Hypothalamus (tissue), 51 donors: ENCODE measurements around the gene CEP85L.
A peak's percentile ranks its signal among the peaks of the same experiment; 100 is the strongest.

Experiments
- DNase-seq, 51 donors: peaks; one replicate each; lab custom pipeline; 2025; lab: John Stamatoyannopoulos, UW

Gene CEP85L

GRCh38 chr6:118548613-118549012 is 102.8 kb downstream of the CEP85L start:
- DNase-seq = no peak

GRCh38 chr6:118548136-118548535 is 103.3 kb downstream of the CEP85L start, which contains the start of gene PLN:
TSS of gene PLN (plus strand) at chr6:118548296. CDS start at chr6:118558922, 10,626 bp downstream.
- DNase-seq = no peak

GRCh38 chr6:118546880-118547218 is 104.5 kb downstream of the CEP85L start:
- DNase-seq = no peak

GRCh38 chr6:118546164-118546879 is 105.1 kb downstream of the CEP85L start:
- DNase-seq = no peak

- no peak for DNase-seq
Observed at GRCh38 chr6:118544105-118544504, 107.3 kb downstream of the CEP85L start.

- no peak for DNase-seq
Observed at GRCh38 chr6:118542184-118542952, 109.0 kb downstream of the CEP85L start.

- DNase-seq = no peak
Observed at GRCh38 chr6:118537574-118537973, 113.8 kb downstream of the CEP85L start.

- DNase-seq = no peak
Observed at GRCh38 chr6:118536478-118536877, 114.9 kb downstream of the CEP85L start.

GRCh38 chr6:118535176-118535844 is 116.1 kb downstream of the CEP85L start:
- DNase-seq = no peak

GRCh38 chr6:118530942-118531341 is 120.4 kb downstream of the CEP85L start:
- DNase-seq = no peak

- DNase-seq = no peak
Observed at GRCh38 chr6:118529756-118530155, 121.6 kb downstream of the CEP85L start.

GRCh38 chr6:118528129-118528528 is 123.3 kb downstream of the CEP85L start:
- no peak for DNase-seq

GRCh38 chr6:118525913-118526780 is 125.2 kb downstream of the CEP85L start:
- DNase-seq = no peak

- DNase-seq = no peak
Observed at GRCh38 chr6:118524686-118525085, 126.7 kb downstream of the CEP85L start.

- DNase-seq = no peak
Observed at GRCh38 chr6:118523216-118523615, 128.2 kb downstream of the CEP85L start.

- DNase-seq = no peak
Observed at GRCh38 chr6:118522422-118522821, 129.0 kb downstream of the CEP85L start.

- no peak for DNase-seq
Observed at GRCh38 chr6:118514689-118515088, 136.7 kb downstream of the CEP85L start.

GRCh38 chr6:118511930-118512715 is 139.3 kb downstream of the CEP85L start:
- no peak for DNase-seq

- peak in 15 of 51 donors; percentile 2 to 55 (median 10) for DNase-seq
Observed at GRCh38 chr6:118509009-118509617, 142.3 kb downstream of the CEP85L start.
